Activated naive CD8-positive, alpha-beta T cell treated with anti-CD3 and anti-CD28 coated beads, Interleukin-2, amount 50 U/mL, for 24 hours (primary cell): ENCODE results near the gene SCN2B.

Source experiments
- ATAC-seq: fragments of 150-1000 bp; cut with Tn5 transposase; one replicate; pipeline ENCODE4 v1.10.0; 2021
- DNase-seq: peaks from one replicate; pipeline ENCODE4 v3.0.0; 2021
- H3K27ac Mint-ChIP-seq: one replicate; pipeline ENCODE4 v1.8.0; 2021; ENCODE audit warnings: mild to moderate bottlenecking, mixed read lengths
- H3K27me3 Mint-ChIP-seq: one replicate; pipeline ENCODE4 v1.8.0; 2021; ENCODE audit warnings: mixed read lengths
- H3K36me3 Mint-ChIP-seq: one replicate; pipeline ENCODE4 v1.8.0; 2021; ENCODE audit warnings: low read depth, mixed read lengths
- H3K4me1 Mint-ChIP-seq: one replicate; pipeline ENCODE4 v1.8.0; 2021; ENCODE audit warnings: mixed read lengths
- H3K4me3 Mint-ChIP-seq: one replicate; pipeline ENCODE4 v1.8.0; 2021; ENCODE audit warnings: mild to moderate bottlenecking, moderate library complexity, mixed read lengths
- H3K9me3 Mint-ChIP-seq: one replicate; pipeline ENCODE4 v1.8.0; 2021; ENCODE audit warnings: mixed read lengths

Gene SCN2B, protein sequence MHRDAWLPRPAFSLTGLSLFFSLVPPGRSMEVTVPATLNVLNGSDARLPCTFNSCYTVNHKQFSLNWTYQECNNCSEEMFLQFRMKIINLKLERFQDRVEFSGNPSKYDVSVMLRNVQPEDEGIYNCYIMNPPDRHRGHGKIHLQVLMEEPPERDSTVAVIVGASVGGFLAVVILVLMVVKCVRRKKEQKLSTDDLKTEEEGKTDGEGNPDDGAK

DNA sequence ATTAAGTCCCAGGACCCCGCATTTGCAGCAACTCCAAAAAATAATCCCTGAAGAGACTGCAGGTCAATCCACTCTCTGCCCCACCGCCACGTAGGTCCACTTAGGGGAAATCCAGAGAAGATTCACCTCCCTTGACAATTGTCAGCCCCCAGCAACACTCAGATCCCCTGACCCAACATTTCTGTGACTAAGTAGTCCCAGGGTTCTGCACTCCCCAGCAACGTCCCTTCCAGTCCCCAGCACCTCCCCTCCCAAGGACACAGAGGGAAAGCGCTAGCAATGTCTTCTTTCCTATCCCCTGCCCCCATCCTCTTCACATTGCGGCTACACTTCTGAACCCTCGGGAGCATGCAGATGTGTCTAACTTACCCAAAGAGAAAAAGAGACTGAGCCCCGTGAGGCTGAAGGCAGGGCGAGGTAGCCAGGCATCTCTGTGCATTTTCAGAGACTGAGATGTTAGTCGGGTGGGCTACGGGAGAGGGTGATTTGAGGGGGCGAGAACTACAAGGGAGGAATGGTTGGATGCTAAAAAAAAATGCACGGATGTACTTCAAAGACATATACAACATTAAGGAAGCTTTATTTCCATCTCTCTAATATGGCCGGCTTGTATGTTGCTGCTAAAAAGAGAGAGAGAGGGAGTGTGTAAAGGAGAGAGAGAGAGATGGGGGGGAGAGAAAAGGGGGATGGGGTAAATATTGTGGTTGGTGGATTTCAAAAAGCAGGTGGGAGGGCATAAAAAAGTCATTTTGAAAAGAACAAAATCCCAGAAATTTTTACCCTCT lies at the start of gene SCN2B:
SCN2B (minus strand) TSS at position 647 of the 785 bp plus-strand sequence; CDS start at position 439, 208 bp downstream.
- DNase-seq: no peak
- H3K27ac Mint-ChIP-seq: no peak within 1 kb of the TSS
- H3K4me1 Mint-ChIP-seq: peaks cover 2% of the 10 kb centered on the region
- H3K27me3 Mint-ChIP-seq: peaks cover 13% of the 10 kb centered on the region
- ATAC-seq: no peak
- H3K36me3 Mint-ChIP-seq: no peaks in the 10 kb centered on the region
- no peak within 1 kb of the TSS for H3K4me3 Mint-ChIP-seq
- no peaks in the 10 kb centered on the region for H3K9me3 Mint-ChIP-seq

DNA sequence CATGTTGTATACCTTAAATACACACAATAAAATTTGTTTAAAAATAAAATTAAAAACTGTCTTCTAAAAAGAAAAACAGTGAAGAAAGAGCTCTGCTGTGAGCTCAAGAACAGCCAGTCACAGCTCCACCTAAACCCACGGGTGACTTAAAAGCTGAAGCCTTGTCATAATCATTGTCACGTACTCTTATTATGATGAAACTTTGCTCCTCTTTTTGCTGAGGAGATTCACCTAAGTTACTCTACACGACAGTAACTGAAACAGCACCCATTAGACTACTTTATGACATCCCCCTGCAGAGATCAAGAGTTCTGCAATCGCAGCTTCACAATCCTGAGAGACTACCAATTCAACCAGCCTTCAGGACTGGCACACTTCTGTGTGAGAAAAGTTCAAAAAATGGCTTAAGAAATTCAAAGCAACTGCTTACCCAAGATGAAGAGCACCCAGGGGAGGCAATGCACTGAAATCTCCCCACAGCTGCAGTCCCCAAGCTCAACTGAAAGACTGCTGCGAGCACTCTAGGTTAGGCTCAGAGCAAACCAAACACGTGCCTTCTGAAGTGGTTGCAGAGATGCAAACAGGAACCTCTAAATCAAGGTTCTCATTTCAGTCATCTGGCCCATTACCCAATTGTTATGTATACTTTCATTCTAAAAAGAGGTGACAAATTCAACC lies 48.2 kb upstream of the SCN2B start, which contains the start of gene JAML:
JAML (minus strand) TSS at position 501 of the 678 bp plus-strand sequence. CDS start 10,145 bp downstream, outside the sequence.
- H3K27me3 Mint-ChIP-seq: no peaks in the 10 kb centered on the region
- DNase-seq: peak; percentile 65

DNA sequence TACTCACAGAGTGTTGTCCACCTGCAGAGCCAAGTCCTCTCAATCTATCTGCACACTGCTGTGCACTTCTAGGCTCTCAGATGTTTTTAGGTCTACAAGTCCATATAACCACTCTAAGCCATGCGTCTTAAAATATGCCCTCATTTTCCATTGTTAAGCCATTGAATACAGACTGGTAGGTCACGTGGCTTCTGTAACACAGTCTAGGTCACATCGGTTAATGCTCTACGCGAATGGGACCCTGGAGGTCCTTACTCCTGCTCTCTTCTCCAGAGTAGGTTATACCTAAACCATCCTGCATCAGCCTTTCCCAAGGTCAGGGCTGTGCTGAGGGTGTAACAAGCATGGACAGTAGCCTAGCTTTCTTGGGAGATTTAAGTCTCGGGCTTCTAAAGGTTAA lies 47.6 kb upstream of the SCN2B start:
- peaks cover 11% of the 10 kb centered on the region for H3K9me3 Mint-ChIP-seq
- H3K27ac Mint-ChIP-seq: no peak overlapping the region
- H3K36me3 Mint-ChIP-seq: peaks cover 87% of the 10 kb centered on the region
- DNase-seq (no peak), ATAC-seq (peak; percentile 44)
- no peaks in the 10 kb centered on the region for H3K27me3 Mint-ChIP-seq
- H3K4me3 Mint-ChIP-seq: peak overlapping the region; percentile 92
- peaks cover 50% of the 10 kb centered on the region for H3K4me1 Mint-ChIP-seq

More for the DNA sequence above, 48.2 kb upstream of the SCN2B start, which contains the start of gene JAML:
- H3K4me3 Mint-ChIP-seq: peak within 1 kb of the TSS; percentile 92
- H3K36me3 Mint-ChIP-seq: peaks cover 80% of the 10 kb centered on the region
- peak; percentile 57 for ATAC-seq
- peaks cover 43% of the 10 kb centered on the region for H3K4me1 Mint-ChIP-seq
- no peak within 1 kb of the TSS for H3K27ac Mint-ChIP-seq
- peaks cover 11% of the 10 kb centered on the region for H3K9me3 Mint-ChIP-seq

DNA sequence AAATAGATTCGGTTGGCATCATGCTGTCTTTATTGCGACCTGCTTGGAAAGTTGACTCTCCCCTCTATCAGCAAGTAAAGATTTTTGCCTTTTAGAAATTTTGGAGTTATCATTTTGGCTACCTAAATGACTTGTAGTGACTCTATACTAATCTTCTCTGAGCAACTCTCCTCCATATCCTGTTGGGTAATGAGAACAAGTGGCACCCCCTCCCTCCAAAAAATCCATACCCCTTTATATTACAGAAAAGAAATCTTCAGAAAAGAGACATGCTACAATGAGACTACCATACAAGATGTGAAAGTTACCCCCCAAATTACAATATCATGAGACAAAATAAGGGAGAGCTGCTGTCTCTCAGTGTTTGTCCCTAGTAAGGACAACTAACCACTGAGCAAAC lies 47.1 kb upstream of the SCN2B start:
- peaks cover 54% of the 10 kb centered on the region for H3K4me1 Mint-ChIP-seq
- no peak for ATAC-seq
- H3K9me3 Mint-ChIP-seq: peaks cover 11% of the 10 kb centered on the region
- peak overlapping the region; percentile 92 for H3K4me3 Mint-ChIP-seq
- DNase-seq: no peak
- no peaks in the 10 kb centered on the region for H3K27me3 Mint-ChIP-seq
- no peak overlapping the region for H3K27ac Mint-ChIP-seq
- H3K36me3 Mint-ChIP-seq: peaks cover 90% of the 10 kb centered on the region

DNA sequence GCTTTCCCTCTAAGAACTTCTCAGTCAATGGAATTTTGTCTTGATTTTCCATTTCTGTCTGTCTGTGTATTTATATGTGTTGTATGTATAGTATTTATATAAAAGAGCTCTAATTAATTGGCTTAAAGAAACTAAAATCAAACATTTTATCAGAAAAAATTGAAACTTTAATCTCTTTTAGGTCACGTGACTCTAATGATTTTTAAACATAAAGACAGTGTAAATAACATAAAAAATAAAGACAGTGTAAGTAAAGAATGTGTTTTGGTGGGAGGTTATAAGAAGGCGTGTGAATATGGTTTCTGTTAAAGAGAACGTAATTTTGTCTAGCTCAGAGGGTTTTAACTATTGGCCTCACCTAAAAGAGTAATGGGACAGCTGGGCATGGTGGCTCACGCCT lies 46.0 kb upstream of the SCN2B start:
- H3K27me3 Mint-ChIP-seq: no peaks in the 10 kb centered on the region
- no peak overlapping the region for H3K27ac Mint-ChIP-seq
- peak overlapping the region; percentile 92 for H3K4me3 Mint-ChIP-seq
- H3K9me3 Mint-ChIP-seq: peaks cover 11% of the 10 kb centered on the region
- ATAC-seq: no peak
- H3K36me3 Mint-ChIP-seq: peaks cover 88% of the 10 kb centered on the region
- DNase-seq: no peak
- H3K4me1 Mint-ChIP-seq: peaks cover 65% of the 10 kb centered on the region

DNA sequence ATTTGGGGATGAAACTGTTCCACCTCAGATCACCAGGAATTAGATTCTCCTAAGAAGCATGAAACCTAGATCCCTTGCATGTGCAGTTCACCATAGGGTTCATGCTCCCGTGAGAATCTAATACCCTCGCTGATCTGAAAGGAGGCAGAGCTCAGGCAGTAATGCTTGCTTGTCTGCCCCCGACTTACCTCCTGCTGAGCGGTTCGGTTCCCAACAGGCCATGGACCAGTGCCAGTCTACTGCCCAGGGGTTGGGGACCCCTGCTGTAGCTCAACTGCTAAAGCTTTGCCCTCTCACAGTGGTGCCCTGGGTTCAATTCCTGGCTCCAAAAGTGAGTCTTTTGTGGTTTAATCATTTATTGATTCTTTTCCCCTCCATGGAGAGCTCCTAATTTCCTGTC lies 45.0 kb upstream of the SCN2B start:
- peaks cover 79% of the 10 kb centered on the region for H3K36me3 Mint-ChIP-seq
- ATAC-seq: no peak
- DNase-seq: no peak
- peak overlapping the region; percentile 92 for H3K4me3 Mint-ChIP-seq
- H3K4me1 Mint-ChIP-seq: peaks cover 75% of the 10 kb centered on the region
- peaks cover 9% of the 10 kb centered on the region for H3K9me3 Mint-ChIP-seq
- H3K27ac Mint-ChIP-seq: no peak overlapping the region
- no peaks in the 10 kb centered on the region for H3K27me3 Mint-ChIP-seq

DNA sequence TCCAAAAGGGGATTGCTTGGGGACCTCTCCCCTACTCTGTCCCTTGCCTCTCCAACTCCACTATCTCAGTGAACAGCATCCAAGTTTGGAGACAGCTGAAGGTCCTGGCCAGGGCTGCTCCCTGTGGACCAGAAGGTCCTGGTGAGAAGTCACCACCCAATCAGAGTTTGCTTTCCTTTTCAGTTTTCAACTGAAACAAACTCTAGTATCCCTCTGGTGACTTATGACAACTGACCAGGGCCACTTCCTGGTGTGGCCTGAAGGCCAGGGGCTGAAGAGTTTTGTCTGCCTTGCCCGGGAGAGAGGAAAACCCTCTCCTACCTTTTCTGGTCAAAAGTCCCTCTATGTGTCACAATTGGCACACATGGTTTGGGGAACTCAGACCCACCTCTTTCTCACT lies 43.3 kb upstream of the SCN2B start:
- DNase-seq (no peak), ATAC-seq (no peak)
- H3K27ac Mint-ChIP-seq: no peak overlapping the region
- H3K9me3 Mint-ChIP-seq: no peaks in the 10 kb centered on the region
- peaks cover 92% of the 10 kb centered on the region for H3K4me1 Mint-ChIP-seq
- H3K27me3 Mint-ChIP-seq: no peaks in the 10 kb centered on the region
- H3K36me3 Mint-ChIP-seq: peaks cover 73% of the 10 kb centered on the region
- H3K4me3 Mint-ChIP-seq: peak overlapping the region; percentile 92

DNA sequence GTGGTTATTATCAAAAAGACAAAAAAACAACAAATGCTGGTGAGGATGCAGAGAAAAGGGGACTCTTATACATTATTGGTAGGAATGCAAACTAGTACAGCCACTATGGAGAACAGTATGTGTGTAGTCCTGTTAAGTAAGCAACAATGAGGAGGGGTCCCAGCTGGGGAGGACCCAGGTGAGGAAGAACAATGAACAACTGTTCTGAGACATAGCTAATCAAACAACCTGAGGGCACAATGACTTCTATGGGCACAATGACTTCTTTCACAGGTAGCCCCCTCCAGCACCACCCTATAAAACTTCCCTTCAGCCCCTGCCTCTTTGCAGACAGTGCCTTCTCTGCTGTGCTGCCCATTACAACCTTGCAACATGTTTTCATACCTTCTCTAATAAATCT lies 42.8 kb upstream of the SCN2B start:
- DNase-seq (no peak), ATAC-seq (no peak)
- Mint-ChIP-seq H3K4me1 (peaks cover 97% of the 10 kb centered on the region), H3K27me3 (no peaks in the 10 kb centered on the region), H3K36me3 (peaks cover 74% of the 10 kb centered on the region), H3K27ac (no peak overlapping the region), H3K4me3 (peak overlapping the region; percentile 92), H3K9me3 (no peaks in the 10 kb centered on the region)

DNA sequence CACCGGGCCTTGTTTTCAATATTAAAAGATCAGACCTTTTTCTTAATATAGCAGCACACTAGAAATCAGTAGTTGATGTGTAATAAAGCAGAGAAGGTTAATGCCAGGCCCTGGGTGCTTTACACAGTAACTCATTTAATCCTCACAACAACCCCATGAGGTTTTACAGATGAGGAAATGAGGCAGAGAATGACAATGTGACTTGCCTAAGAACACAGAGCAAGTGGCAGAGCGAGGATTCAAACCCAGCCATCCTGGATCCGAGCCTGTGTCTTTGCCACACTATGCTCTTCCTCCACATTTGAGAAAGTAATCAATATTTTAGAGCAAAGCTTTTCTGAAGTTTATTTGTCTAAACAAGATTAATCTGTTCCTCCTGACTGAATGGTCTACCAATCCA lies 41.1 kb upstream of the SCN2B start:
- H3K36me3 Mint-ChIP-seq: peaks cover 77% of the 10 kb centered on the region
- H3K27ac Mint-ChIP-seq: no peak overlapping the region
- ATAC-seq: peak; percentile 71
- no peak for DNase-seq
- H3K9me3 Mint-ChIP-seq: no peaks in the 10 kb centered on the region
- H3K4me3 Mint-ChIP-seq: peak overlapping the region; percentile 92
- no peaks in the 10 kb centered on the region for H3K27me3 Mint-ChIP-seq
- peaks cover 100% of the 10 kb centered on the region for H3K4me1 Mint-ChIP-seq

DNA sequence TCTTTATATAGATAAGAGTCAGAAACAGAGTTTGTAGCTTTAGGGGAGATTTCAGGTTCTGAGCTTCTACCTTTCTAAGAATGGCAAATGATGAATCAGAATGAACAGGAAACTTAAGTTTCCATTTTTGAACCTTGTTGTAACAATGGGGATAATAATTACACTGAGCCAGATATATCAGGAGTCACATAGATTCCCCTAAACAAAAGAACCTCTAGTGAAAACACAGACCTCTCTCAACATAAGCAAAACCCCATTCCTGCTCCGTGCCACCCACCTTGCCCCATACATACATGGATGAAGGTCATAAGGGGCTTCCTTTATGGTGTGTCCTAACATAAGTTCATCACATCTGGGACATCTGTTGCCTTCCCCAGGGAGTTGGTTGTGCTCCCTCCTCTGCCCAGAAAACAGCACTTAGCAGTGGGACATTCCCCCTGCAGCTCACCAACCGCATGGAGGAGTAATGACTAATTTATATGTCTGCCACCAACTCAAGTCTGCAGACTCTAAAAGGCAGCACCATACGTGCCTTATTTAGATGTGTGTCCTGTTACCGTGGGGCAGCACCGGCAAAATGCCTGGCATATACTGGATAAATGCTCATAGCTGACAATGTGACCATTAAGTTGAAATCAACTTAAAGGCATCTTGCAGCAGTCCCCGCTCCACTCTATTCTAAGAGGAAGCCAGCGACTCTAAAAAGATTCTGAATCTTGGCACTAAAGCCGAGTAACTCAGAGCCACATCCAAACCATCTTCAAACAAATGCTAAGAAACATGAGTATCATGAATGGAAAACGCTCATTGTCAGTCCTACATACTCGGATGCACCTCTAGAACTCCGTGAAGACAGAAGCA lies 40.4 kb upstream of the SCN2B start:
- H3K27ac Mint-ChIP-seq: no peak overlapping the region
- peaks cover 100% of the 10 kb centered on the region for H3K4me1 Mint-ChIP-seq
- no peaks in the 10 kb centered on the region for H3K27me3 Mint-ChIP-seq
- peaks cover 77% of the 10 kb centered on the region for H3K36me3 Mint-ChIP-seq
- H3K9me3 Mint-ChIP-seq: no peaks in the 10 kb centered on the region
- peak; percentile 76 for ATAC-seq
- peak overlapping the region; percentile 92 for H3K4me3 Mint-ChIP-seq
- DNase-seq: peak; percentile 61

DNA sequence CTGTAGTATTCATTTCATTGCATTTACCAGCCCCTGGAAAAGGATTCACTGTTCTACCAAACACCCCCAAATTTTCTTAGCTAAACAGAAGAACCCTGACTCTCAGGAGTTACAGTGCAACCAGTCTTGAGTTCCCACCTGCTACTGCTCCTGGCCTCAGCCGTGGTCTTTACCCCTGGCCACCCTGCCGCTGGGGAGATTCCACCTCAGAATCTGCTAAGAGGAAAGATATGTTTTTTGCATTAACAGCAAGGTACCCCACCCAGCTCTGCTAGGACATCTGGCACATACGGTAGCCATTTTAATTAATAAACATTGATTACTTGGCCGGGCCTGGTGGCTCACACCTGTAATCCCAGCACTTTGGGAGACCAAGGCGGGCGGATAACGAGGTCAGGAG lies 39.3 kb upstream of the SCN2B start:
- Mint-ChIP-seq H3K9me3 (no peaks in the 10 kb centered on the region), H3K4me1 (peaks cover 100% of the 10 kb centered on the region), H3K4me3 (peak overlapping the region; percentile 92), H3K36me3 (peaks cover 80% of the 10 kb centered on the region), H3K27me3 (no peaks in the 10 kb centered on the region), H3K27ac (no peak overlapping the region)
- DNase-seq (no peak), ATAC-seq (no peak)

DNA sequence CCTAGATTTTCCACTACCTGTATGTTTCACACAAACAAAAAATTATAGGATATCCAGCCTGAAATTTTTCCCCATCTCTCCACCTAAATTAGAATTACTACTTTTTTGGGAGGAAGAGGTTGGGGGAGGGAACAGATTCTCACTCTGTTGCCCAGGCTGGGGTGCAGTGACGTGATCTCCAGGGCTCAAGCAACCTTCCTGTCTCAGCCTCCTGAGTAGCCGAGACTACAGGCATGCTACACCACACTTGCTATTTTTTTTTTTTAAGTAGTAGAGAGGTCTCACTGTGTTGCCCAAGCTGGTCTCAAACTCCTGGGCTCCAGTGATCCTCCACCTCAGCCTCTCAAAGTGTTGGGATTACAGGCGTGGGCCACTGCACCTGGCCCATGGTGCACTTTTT lies 38.8 kb upstream of the SCN2B start:
- H3K27ac Mint-ChIP-seq: no peak overlapping the region
- H3K36me3 Mint-ChIP-seq: peaks cover 82% of the 10 kb centered on the region
- no peaks in the 10 kb centered on the region for H3K27me3 Mint-ChIP-seq
- peaks cover 100% of the 10 kb centered on the region for H3K4me1 Mint-ChIP-seq
- ATAC-seq (peak; percentile 16), DNase-seq (no peak)
- peak overlapping the region; percentile 92 for H3K4me3 Mint-ChIP-seq
- H3K9me3 Mint-ChIP-seq: no peaks in the 10 kb centered on the region

DNA sequence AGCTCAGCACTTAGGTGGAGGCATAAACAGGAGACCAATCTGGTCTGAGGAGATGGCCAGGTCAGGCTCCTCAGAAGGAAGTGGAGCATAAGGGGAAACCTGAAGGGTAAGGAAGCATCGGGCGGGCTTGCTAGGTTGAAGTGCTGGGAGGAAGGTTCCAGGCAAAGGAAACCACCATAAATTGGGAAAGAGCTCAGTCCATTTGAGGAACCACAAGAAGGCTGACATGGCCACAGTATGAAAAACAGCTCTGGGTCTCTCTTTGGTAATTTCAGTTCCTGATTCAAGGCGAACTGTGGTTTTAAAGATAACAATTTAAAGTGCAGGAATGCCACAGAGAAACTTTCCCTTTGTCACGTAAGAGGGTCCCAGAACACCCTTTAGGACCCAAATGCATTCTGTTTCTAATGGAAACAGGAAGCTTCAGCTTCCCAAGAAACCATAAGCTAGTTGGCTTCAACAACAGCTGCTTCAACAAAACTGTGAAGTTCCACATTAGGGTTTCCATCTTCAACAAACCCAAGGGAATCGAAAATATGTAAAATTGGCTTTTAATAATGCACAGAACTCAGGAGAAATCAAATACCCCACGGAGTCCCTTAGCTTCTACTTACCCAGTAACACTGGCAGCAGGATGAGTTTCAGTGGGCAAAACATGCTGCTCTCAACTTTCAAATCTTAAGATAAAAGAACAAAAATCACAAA lies 37.9 kb upstream of the SCN2B start:
- no peak overlapping the region for H3K27ac Mint-ChIP-seq
- DNase-seq: no peak
- peak overlapping the region; percentile 92 for H3K4me3 Mint-ChIP-seq
- ATAC-seq: no peak
- peaks cover 79% of the 10 kb centered on the region for H3K36me3 Mint-ChIP-seq
- no peaks in the 10 kb centered on the region for H3K9me3 Mint-ChIP-seq
- peaks cover 92% of the 10 kb centered on the region for H3K4me1 Mint-ChIP-seq
- no peaks in the 10 kb centered on the region for H3K27me3 Mint-ChIP-seq
